GM18867 (cell line): ENCODE results near the gene SLC66A3.

Experiments
- ATAC-seq: cut with Tn5 transposase; IDR thresholded peaks from one replicate; pipeline ENCODE4 v1.9.1; 2021; ENCODE audit warnings: mild to moderate bottlenecking, moderate library complexity; ENCODE audit not compliant: unreplicated experiment

Gene SLC66A3

GRCh38 chr2:11134349-11134748, 20.9 kb upstream of the SLC66A3 start:
- ATAC-seq, result no peak

- no peak for ATAC-seq
Observed at GRCh38 chr2:11140492-11140891, 14.8 kb upstream of the SLC66A3 start.

DNA sequence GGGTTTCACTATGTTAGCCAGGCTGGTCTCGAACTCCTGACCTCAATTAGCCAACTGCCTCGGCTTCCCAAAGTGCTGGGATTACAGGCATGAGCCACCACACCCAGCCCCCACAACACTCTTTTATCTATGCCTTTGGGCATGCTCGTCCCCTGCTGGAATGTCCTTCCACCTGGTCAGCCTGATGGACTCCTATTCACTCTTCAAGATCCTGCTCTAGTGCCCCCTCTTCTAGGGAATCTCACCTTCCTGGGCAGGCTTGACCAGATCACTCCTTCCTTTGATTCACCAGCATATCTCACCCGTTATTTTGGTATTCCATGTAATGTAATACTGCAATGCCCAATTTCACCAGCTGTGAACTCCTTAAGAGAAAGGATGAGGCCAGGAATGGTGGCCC, 13.9 kb upstream of the SLC66A3 start:
- ATAC-seq, result no peak

DNA sequence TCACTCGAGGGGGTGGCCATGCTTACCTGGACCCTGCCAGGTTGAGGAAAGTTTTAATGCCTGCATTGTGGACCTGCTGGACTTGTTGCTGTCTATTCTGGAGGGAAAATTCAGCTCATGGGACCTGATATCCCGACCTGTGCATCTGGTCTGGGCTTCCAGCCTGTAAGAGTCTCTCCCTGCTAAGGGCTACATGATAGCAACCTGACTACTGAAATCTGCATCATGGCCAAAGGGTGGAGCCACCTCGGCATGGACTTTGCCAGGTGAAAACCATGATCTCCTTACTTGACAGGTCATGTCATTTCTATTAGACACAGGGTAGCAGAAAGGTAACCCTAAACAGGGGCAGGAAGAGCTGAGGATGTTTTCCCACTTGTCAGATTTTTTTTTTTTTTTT, 12.9 kb upstream of the SLC66A3 start:
- ATAC-seq, result no peak

- ATAC-seq, result no peak
Observed at GRCh38 chr2:11142987-11143386, 12.3 kb upstream of the SLC66A3 start.

DNA sequence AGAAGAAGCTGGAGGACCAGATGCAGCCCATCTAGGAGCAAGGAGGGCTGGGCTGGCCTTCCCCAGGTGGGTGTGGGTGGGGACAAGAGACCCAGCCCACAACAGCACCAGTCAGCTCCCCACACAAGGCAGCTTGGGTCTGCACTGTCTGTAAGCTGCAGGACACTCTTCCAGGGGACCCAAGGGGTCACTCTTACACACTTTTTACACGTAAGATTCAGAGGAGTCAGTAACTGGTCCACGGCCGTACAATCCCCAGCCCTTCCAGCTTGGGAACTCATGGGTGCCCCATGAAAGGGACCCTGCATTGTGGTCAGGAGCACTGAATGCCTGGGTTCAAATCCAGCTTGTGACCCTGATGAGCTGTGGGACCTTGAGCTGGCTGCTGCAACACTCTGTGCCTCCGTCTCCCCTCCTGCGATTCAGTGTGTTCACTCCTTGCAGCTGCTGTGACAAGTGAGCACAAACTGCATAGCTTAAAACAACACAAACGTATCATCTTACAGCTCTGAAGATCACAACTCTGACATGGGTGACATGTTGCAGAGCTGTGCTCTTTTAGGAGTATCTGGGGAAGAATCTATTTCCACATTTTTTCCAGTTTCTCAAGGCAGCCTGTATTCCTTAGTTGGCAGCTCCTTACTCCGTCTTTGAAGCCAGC, 11.1 kb upstream of the SLC66A3 start:
- no peak for ATAC-seq

GRCh38 chr2:11144738-11145079, 10.6 kb upstream of the SLC66A3 start:
- ATAC-seq, result no peak

- no peak for ATAC-seq
Observed at GRCh38 chr2:11145350-11145749, 9.9 kb upstream of the SLC66A3 start.

DNA sequence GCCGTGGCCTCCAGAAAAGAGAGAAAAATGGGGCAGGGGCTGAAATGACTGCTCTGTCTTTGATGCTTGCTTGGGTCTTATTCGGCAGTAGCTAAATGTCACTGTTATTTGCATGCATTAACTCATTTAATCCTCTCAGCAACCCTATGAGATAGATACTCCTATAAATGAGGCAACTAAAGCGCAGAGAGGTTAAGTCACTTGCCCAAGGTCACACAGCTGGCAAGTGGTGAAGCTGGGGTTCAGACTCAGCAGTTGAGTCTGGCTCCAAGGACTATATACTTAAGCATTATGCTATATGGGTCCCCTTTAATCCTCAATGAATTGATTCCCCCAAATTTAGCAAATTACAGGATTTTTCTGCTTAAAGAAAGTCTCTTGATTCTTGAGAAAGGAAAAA, 9.2 kb upstream of the SLC66A3 start:
- ATAC-seq, result no peak

DNA sequence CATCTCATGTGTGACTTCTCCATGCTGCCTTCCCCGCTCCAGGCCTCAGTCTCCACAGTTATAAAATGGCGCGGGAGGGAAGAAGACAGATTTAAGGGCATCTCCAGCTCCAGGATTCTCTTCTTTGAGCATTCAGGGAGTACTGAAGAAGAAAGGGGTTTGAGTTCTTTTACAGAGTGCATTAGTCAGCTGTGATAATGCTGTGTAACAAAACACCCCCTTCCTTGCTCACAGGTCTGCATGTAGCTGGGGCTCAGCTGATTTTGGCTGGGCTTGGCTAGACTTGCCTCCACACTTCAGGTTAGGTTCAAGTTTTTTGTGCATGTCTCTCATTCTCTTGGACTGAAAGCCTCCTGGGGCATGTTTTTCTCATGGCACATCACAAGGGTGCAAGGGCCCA, 8.0 kb upstream of the SLC66A3 start:
- ATAC-seq, result no peak

DNA sequence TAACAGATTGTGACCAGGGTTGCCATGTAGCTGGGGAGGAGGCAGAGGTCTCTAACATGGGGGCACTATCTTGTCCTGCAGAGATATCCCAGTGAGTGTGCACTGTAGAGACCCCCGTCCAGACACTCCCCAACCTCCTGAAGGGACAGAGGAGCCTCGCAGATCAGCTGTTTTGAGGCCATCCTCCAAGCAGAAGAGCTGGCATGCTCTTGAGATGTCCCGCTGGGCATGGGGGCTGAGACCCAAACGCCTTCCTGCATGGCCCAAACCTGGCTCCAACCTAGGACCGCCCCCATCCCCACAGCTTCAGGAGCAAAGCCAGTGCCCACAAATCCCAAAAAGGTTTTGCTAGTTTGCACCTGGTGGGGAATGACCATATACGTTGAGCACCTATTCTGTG, 2.7 kb upstream of the SLC66A3 start:
- ATAC-seq, result no peak

DNA sequence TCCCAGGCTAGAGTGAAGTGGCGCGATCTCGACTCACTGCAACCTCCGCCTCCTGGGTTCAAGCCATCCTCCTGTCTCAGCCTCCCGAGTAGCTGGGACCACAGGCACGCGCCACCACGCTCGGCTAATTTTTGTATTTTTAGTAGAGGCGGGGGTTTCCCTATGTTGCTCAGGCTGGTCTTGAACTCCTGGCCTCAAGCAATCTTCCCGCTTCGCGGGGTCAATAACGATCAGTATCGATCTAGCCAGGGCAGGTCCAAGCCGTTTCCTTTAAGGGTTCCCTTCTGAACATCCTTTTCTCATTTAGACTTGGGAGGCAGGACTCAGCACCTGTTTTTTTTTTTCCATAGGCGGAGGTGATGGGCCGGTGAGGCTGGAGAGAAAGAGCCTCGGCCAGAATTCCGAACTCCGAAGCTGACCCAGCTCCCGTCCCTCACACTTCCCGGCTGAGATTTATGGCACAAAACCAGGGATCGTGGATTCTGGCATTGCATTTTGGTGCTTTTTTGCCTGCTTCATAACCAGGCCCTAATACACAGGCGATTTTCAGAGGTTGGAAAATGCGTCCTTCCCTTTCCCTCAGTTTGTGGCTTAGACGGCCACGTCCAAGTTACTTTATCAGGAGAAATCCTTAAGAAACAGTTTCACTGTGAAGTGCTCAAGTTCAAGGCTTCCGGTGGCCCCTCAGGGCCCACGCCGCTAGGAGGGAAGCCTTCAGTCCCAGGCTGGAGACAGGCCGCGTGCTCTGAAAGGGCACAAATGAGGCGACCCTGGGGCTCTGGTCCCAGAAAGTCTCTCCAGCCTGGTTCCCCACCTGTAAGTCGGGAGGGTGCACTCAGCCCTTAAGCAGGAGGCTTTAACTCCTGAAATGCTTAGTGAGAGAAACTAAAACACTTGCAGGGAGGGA, 998 bp upstream of the SLC66A3 start:
- ATAC-seq, result peak; percentile 15

GRCh38 chr2:11154923-11155380, 315 bp upstream of the SLC66A3 start:
- ATAC-seq, result peak; percentile 61

GRCh38 chr2:11156396-11157075, 1.3 kb downstream of the SLC66A3 start:
- no peak for ATAC-seq

GRCh38 chr2:11157296-11157695, 2.0 kb downstream of the SLC66A3 start:
- ATAC-seq, result no peak

DNA sequence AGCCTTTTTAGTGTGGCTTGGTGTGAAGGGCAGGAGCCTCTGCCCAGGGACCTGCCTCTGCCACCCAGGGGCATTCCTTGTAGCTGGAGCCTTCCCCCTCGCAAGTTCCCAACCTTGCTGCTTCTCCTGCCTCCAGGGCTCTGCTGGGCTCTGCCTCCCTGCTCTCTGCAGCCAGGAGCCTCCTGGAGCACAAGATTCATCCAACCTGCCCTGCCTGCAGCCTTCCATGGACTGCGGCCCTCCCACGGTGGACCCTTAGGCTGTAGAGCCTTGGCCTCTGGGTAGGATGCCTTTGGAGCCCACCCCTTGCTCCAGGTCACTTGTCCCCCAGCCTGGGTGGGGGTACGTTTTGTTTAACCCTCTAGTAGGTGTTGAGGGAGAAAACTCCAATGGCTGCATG, 2.5 kb downstream of the SLC66A3 start:
- no peak for ATAC-seq

DNA sequence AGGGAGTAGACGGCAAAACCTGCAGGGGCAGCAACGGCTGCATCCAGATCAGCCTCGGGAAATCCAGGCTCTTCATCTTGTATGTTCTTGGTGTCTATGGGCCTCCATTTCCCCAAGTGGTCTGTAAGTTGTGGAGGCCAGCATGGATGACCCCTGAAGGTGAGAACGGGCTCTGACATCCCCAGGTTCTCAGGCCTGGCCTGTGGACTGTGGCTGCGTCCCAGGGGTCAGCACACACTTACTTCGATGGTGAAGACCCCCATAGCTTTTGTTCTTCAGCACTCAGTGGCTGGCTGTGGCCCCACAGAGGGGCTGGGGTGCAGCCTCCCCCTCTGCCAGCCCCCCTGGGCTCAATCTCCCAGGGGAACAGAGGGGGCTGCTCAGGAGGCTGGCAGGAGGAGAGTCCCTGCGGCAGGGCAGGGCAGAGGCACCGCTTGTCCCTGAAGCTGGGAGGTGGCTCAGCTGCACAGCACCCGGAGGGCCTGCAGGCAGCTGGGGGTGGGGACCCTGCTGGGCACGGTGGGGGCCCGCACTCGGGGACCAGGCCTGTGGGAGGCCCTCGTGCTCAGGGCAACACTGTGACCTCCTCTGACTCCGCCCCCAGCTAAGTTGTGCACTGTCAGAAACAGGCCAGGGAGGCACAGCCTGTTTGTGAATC, 3.8 kb downstream of the SLC66A3 start:
- no peak for ATAC-seq

DNA sequence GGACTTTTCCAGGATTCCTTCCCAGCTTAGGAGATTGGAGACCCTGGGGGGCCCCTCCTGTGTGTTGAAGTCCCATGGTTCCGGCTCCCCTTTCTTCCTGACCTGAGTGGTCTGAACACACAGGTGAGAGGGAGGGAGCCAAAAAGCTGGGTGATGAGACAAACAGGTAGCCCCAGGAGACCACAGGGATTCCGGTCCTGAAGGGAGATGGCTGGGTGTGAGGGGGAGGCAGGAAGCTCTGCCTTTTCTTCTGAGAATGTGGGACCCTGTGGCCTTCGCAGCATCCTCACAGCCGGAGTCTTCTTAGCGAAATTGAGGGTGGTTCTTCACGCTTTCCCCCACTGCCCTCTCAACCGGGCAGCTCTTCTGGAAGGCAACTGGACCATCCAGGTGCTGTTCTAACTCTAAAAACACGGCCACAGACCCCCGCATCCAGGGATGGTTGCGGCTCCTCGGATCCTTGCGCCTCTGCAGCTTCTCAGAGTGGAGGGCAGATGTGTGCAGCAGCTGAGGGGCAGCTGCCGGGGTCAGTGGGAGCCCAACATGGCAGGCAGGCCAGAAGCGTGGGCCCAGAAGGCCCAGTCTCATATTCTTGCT, 4.4 kb downstream of the SLC66A3 start:
- no peak for ATAC-seq

DNA sequence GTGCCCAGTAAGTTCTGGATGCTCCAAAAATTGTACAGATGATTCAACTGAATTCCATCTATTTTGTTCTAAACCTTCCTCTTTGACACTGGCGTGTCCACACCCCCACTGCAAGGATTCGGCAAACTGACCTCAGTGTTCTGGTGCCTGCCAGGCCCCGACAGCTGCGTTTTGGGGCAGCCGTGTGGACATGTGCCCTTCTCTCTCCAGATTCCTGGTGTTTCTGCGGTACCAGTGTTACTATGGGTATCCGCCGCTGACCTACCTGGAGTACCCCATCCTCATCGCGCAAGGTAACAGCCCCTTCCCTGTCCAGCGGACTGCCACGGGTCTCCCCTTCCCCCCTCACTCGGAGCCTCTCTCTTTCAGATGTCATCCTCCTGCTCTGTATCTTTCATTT, 5.0 kb downstream of the SLC66A3 start:
- no peak for ATAC-seq

DNA sequence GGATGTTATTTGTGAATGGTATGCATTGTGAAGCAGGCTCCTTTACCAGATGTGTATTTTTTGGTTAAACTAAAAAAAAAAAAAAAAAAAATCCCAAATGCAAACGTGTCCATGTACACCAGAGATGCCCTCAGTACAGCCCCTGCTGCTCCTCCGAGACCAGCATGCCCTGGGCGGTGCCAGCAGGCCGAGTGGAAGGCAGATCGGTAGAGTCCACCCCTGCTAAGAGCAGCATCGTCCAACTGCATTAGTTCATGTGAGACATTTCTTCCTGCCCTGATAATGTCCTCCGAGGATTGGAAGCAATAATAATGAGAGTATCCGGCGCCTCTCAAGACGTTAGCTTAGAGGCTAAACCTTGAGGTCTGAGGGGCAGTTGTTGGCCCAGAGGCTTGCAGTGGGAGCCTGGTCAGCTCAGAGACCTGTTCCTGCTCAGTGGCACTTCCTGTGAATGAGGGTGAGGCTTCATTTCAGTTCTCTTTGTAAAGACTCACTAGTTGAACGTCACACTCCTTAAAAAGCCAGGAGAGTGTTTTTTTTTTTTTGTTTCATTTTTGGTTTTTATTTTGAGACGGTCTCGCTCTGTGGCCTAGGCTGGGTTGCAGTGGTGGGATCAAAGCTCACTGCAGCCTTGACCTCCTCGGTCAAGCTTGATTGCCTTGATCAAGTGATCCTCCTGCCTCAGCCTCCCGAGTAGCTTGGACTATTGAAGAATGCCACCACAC, 5.6 kb downstream of the SLC66A3 start:
- no peak for ATAC-seq
